CD4-positive, alpha-beta T cell treated with Interleukin-4 for 1 hour (primary cell): ENCODE data around the gene MCM6.
A peak's percentile ranks its signal among the peaks of the same experiment; 100 is the strongest.
"Not testable (repeated sequence)": the region's sequence is repeated elsewhere in the genome, so short reads cannot be mapped to it uniquely, and the experiment has no call there.

Source experiments
- DNase-seq, 2 donors: peaks; one replicate each; pipeline ENCODE4 v3.0.0-alpha.2; 2020 to 2022

Gene MCM6

GRCh38 chr2:135818937-135819610 lies 57.2 kb downstream of the MCM6 start:
- peak in 1 of 2 donors; percentile 4 for DNase-seq

GRCh38 chr2:135817951-135818350 lies 58.3 kb downstream of the MCM6 start:
- no peak for DNase-seq

- DNase-seq = no peak
Observed at GRCh38 chr2:135817466-135817865, 58.8 kb downstream of the MCM6 start.

- no peak for DNase-seq
Observed at GRCh38 chr2:135815269-135815668, 61.0 kb downstream of the MCM6 start.

- DNase-seq = no peak
Observed at GRCh38 chr2:135812907-135813511, 63.2 kb downstream of the MCM6 start.

GRCh38 chr2:135807874-135808273 lies 68.4 kb downstream of the MCM6 start:
- not testable (repeated sequence) for DNase-seq

- DNase-seq = no peak
Observed at GRCh38 chr2:135803278-135803677, 73.0 kb downstream of the MCM6 start.

- no peak for DNase-seq
Observed at GRCh38 chr2:135802350-135802749, 73.9 kb downstream of the MCM6 start.

- DNase-seq = no peak
Observed at GRCh38 chr2:135800513-135801460, 75.5 kb downstream of the MCM6 start.

- DNase-seq = no peak
Observed at GRCh38 chr2:135799738-135800137, 76.5 kb downstream of the MCM6 start.

- no peak for DNase-seq
Observed at GRCh38 chr2:135798762-135799161, 77.5 kb downstream of the MCM6 start.

GRCh38 chr2:135798275-135798705 lies 78.0 kb downstream of the MCM6 start:
- DNase-seq = no peak

- DNase-seq = peak; percentile 73 to 77
Observed at GRCh38 chr2:135797497-135798274, 78.6 kb downstream of the MCM6 start.

GRCh38 chr2:135796606-135797005 lies 79.6 kb downstream of the MCM6 start:
- DNase-seq = no peak

GRCh38 chr2:135795641-135796040 lies 80.6 kb downstream of the MCM6 start:
- not testable (repeated sequence) for DNase-seq

GRCh38 chr2:135792401-135793150 lies 83.7 kb downstream of the MCM6 start:
- DNase-seq = no peak

- DNase-seq = no peak
Observed at GRCh38 chr2:135791418-135792190, 84.6 kb downstream of the MCM6 start.

GRCh38 chr2:135790423-135790822 lies 85.8 kb downstream of the MCM6 start:
- DNase-seq = no peak
